NCI-H187 treated with DMSO at 0.1 percent for 48 hours (cell line): ENCODE results near the gene APLP1.
A peak's percentile ranks its signal among the peaks of the same experiment; 100 is the strongest.
"Not testable (repeated sequence)": the region's sequence is repeated elsewhere in the genome, so short reads cannot be mapped to it uniquely, and the experiment has no call there.

Experiments used
- DNase-seq: peaks from one replicate; lab custom pipeline; 2025; lab: John Stamatoyannopoulos, UW

APLP1 gene

DNA sequence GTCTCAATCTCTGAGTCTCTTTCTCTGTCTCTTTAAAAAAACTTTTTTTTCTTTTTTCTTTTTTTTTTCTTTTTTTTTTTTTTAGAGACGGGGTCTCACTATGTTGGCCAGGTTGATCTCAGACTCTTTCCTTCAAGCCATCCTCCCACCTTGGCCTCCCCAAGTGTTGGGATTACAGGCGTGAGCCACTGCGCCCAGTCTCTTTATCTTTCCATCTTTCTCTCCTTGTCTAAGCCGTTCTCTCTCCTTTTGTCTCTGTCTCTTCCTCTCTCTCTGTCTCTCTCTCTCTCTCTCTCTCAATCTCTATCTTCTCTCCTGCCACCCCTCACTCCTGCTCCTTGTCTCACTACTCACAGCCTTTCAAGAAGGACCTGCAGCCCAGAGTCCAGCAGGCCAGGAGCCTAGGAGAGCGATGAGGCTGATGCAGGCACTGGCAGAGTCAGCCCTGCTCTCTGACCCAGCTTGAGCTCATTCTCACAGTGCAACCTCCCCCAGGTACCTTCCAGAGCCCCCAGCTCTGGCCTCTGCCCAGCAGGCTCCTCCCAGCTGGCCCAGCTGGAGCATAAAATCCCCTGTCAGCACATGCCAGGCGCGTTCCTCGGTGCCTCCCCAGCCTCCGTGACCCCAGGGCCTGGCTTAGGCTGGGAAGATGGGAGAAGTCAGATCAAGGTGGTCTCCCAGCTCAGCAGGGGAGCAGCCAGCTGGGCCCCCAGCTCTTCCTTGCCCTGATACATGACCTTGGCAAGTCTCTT lies 16.2 kb upstream of the APLP1 start, which contains the start of gene NPHS1:
NPHS1 (minus strand) TSS at position 476 of the 752 bp plus-strand sequence. CDS start 667 bp downstream, outside the sequence.
- DNase-seq = no peak

DNA sequence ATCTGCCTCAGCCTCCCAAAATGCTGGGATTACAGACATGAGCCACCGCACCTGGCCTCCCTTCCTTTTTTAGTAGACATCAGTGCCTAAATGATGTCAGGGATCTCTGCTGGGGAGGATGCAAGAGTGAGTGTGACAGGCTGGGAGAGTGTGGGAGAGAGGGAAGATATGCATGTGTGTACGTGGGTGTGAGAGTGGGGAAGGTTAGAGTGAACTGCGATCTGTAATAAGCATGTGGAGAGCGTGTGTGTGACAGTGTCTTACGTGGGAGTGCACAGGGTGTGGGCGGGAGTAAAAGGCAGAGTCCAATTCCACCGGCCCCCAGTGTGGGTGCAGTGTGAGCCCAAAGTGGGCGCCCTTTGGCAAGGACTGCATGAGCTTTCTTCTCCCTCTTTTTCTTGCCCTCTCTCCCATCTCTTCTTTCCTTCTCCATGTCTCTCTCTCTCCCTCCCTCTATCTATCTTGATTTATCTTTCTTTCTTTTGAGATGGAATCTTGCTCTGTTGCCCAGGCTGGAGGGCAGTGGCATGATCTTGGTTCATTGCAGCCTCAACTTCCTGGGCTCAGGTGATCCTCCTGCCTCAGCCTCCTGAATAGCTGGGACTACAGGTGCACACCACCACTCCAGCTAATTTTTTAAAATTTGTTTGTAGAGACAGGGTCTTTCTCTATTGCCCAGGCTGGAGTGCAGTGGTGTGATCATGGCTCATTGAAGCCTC lies 15.2 kb upstream of the APLP1 start:
- no peak for DNase-seq

DNA sequence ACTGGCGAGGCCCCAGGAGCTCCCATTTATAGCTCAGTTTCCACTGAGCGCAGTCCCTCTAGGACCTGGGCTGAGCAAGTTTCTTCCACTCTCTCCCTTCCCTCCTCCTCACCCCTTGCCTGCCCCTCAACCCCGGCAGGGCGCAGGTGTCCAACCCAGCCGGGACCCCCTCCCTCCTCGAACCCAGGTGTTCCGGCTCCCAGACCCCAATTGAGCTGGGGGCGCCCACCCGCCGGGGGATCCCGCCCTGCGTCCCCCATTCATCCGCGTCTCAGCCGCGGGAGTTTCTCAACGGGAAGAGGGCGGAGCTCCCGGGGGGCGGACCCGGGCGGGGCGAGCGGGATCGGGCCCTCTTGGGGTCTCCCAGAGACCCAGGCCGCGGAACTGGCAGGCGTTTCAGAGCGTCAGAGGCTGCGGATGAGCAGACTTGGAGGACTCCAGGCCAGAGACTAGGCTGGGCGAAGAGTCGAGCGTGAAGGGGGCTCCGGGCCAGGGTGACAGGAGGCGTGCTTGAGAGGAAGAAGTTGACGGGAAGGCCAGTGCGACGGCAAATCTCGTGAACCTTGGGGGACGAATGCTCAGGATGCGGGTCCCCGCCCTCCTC lies 11.7 kb upstream of the APLP1 start, which contains the start of gene KIRREL2:
KIRREL2 (plus strand) TSS at position 366 of the 604 bp plus-strand sequence; CDS start at position 575, 209 bp downstream.
- DNase-seq = no peak

DNA sequence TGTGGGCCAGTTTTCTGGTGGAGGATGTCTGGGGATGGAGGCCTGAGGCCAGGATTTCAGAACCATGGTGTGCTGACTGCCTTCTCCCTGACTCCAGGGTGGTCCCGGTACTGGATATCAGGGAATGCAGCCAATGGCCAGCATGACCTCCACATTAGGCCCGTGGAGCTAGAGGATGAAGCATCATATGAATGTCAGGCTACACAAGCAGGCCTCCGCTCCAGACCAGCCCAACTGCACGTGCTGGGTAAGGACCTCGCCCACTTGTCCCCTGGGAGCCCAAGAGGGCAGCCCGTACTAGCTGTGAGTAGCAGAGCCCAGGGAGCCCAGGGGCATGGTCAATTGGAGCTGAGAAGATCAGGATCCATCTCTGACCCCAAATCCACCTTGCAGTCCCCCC lies 10.1 kb upstream of the APLP1 start:
- no peak for DNase-seq

DNA sequence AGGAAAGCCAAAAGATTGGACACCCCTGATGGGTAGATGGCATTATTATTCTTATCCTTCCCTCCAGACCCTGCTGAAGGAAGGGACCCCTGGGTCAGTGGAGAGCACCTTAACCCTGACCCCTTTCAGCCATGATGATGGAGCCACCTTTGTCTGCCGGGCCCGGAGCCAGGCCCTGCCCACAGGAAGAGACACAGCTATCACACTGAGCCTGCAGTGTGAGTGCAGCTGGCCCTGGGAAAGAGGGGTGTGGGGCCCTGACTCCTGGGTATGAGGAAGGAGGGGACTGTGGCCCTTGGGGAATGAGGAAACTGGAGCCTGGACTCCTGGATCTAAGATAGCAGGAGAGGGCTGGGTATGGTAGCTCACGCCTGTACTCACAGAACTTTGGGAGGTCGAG lies 9.0 kb upstream of the APLP1 start:
- DNase-seq = no peak

DNA sequence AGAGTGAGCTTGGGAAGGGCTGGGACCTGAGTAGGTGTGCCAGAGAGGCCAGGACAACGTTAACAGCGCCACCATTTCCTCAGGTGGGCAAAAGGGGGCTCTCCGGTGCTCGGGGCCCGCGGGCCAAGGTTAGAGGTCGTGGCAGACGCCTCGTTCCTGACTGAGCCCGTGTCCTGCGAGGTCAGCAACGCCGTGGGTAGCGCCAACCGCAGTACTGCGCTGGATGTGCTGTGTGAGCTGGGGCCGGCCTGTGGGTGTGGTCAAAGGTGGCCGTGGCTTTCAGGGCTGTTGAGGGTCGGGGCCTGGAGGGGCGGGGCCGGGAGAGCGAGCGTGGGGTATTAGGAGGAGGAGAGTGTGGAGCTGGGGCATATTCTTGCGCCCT lies 7.9 kb upstream of the APLP1 start:
- DNase-seq = no peak

DNA sequence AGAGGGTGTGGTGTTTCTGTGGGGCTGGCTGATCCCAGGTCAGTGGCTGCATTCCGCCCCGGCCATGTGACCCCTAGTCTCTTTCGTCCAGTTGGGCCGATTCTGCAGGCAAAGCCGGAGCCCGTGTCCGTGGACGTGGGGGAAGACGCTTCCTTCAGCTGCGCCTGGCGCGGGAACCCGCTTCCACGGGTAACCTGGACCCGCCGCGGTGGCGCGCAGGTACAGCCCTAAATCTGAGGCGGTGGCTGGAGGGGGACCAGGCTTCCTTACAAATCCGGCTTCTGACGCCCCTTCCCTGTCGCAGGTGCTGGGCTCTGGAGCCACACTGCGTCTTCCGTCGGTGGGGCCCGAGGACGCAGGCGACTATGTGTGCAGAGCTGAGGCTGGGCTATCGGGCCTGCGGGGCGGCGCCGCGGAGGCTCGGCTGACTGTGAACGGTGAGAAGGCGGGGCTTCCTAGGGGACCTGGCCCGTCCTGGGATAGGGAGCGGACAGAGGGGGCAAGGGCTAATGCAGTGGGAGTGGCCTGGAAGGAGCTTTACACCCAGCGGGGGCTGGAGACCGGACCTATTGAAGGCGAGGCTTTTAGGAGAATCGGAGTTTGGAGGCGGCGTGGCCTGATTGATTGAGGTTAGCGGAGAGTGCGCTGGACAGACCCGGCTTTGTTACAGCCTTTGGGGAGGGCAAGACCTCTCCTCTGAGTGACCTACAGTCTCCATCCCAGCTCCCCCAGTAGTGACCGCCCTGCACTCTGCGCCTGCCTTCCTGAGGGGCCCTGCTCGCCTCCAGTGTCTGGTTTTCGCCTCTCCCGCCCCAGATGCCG lies 7.3 kb upstream of the APLP1 start:
- no peak for DNase-seq

DNA sequence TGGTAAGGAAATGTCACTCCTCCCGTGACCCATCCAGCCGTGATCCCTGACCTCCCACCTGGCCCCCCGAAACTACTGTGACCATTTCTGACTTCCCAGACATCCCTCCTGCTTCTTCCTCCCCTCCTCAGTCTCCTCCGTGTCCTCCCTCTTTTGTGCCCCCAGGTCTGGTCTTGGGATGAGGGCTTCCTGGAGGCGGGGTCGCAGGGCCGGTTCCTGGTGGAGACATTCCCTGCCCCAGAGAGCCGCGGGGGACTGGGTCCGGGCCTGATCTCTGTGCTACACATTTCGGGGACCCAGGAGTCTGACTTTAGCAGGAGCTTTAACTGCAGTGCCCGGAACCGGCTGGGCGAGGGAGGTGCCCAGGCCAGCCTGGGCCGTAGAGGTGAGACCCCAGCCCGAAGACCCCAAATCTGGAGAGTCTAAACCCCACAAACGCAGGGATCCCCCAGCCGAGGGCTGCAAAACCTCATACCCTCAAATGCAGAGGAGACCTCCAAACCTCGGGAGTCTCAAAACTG lies 6.7 kb upstream of the APLP1 start:
- no peak for DNase-seq

DNA sequence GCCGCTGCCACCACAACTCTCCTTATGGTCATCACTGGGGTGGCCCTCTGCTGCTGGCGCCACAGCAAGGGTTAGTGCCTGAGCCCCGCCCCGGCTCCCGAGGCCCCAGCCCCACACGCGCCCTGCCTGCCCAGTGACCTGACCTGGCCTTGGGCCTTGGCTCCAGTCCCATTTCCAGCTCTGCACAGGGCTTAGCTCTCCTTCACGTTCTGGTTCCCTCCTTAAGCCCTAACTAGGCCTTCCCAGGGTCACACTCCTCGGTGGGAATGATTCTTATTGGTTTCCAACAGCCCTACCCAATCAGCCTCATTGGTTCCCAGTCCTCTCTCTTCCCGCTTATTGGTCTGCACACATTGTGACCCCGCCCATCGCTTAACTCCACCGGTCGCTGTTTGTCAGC lies 5.8 kb upstream of the APLP1 start:
- no peak for DNase-seq

DNA sequence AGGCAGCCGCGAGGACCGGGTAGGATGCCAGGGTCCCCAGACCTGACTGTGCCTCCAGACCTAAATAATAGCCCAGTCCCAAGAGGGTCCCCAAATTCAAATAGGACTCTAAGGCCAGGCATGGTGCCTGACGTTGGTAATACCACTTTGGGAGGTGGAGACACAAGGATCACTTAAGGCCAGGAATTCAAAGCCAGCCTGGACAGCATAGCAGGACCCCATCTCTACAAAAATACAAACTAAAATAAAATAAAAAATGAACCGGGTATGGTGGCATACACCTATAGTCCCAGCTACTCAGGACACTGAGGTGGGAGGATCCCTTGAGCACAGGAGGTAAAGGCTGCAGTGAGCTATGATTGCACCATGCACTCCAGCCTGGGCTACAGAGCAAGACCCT lies 5.4 kb upstream of the APLP1 start:
- DNase-seq = no peak

DNA sequence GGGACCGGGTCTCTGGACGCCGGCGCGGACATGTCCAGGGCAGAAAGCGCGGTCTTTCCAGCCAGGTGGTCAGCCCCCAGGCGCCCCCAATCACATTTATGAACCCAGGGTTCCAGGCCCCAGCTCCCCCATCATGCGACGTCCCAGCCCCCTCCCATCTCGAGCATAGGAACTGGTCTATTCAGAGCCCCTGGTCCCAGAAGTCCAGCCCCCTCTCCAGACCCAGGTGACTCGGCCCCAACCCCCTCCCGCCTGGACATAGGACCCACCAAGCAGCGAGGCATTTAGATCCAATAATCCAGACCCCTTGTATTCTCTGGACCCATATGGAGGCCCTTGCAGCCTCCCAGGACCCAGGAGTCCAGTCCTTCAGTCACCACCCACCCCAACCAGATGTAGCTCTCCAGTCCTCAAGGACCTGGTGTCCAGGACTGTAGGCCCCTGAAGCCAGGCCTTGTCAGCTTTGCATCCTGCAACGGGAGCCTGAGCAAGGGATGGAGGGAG lies 501 bp downstream of the APLP1 start:
- DNase-seq = no peak

DNA sequence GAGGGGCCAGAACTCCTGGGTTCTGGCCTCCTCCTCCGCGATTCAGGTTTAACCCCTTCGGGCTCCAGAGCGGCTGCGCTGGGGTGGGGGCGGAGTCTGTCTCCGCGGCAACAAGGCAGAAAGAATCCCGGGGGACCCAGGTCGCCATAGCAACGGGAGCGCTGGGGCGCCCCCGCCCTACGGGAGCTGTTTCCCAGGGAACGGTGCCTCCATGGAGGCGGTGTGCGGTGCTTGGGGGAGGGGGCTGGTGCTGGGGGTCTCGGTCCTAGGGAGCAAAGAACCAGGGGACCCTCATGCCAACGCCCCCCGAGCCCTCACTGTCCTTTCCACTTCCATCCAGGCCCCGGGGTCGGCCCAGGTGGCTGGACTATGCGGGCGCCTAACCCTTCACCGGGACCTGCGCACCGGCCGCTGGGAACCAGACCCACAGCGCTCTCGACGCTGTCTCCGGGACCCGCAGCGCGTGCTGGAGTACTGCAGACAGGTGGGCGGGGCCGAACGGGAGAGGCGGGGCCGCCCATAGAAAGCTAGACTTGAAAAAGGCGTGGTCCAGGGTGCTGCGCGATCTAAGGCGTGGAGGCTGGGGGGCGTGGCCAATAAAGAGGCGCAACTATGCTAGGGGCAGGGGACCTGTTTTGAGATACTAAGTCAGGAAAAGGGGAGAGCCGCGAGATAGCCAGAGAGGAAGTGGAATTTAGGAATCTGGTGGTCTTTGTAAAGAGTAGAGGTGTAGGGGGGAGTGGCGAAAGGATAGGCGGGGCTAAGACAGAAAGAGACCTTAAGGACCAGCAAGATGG lies 1.2 kb downstream of the APLP1 start:
- DNase-seq = peak; percentile 97

DNA sequence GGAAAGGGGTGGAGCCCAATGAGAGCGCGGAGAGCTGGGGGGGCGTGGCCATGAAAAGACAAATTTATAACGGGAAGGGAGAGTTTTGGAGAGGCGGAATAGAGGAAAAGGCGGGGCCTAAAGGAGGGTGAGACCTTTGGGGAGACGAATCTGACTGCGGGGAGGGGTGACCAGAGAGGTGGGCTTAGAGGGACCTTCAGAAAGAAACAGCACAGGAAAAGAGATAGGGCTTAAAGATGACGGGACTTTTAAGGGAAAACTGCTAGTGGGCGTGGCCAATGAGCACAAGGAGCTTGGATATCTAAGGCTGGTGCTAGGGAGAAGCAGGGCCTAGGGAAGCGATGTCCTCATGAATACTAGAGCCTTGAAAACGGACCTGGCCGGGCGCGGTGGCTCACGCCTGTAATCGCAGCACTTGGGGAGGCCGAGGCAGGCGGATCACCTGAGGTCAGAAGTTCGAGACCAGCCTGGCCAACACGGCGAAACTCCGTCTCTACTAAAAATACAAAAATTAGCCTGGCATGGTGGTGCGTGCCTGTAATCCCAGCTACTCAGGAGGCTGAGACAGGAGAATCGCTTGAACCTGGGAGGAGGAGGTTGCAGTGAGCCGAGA lies 1.9 kb downstream of the APLP1 start:
- not testable (repeated sequence) for DNase-seq

DNA sequence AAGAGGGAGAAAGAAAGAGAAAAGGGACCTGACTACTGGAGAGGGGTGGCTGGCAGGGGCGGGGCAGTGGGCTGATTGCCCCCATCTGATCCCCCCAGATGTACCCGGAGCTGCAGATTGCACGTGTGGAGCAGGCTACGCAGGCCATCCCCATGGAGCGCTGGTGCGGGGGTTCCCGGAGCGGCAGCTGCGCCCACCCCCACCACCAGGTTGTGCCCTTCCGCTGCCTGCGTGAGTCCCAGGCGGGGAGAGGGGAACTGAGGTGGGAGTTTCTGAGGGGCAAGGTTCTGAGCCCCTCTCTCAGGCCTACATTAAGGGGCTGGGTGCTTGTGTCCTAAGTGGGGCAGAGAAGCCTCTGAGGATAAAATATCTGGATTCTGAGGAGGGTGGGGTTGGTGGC lies 2.4 kb downstream of the APLP1 start:
- no peak for DNase-seq

DNA sequence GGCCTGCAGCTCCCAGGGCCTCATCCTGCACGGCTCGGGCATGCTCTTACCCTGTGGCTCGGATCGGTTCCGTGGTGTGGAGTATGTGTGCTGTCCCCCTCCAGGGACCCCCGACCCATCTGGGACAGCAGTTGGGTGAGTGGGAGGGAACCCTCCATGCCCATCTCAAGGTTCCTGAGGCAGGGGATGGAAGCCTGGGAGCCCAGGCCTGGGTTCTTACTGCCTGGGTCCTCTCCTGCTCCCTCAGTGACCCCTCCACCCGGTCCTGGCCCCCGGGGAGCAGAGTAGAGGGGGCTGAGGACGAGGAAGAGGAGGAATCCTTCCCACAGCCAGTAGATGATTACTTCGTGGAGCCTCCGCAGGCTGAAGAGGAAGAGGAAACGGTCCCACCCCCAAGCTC lies 3.2 kb downstream of the APLP1 start:
- DNase-seq = no peak

DNA sequence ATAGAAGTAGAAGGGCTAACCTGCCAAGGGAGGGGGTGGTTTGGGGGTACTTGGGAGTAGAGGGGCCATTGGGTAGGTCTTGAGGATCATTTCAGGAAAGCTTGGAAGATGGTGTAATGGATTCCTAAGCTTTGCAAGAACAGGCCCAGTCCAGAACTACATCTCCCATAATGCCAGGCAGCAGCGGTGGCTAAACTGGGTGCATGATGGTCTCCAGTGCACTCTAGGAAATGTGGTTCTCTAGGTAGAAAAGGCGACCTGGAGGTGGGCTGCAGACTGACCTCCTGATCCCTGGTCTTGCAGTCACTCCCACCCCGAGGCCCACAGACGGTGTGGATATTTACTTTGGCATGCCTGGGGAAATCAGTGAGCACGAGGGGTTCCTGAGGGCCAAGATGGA lies 3.8 kb downstream of the APLP1 start:
- DNase-seq = no peak

DNA sequence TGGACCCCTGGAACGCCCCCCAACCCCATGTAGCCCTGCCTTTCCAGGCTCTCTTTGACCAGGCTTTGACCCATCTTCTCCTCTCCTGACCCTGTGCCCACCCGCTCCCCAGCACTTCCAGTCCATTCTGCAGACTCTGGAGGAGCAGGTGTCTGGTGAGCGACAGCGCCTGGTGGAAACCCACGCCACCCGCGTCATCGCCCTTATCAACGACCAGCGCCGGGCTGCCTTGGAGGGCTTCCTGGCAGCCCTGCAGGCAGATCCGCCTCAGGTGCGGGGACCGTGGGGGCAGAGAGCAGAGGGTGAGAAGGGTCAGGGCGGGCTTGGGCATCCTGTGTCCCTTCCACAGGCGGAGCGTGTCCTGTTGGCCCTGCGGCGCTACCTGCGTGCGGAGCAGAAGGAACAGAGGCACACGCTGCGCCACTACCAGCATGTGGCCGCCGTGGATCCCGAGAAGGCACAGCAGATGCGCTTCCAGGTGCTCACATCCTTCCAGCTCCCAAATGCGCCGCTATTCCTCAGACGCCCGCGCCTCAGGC lies 6.1 kb downstream of the APLP1 start:
- DNase-seq = no peak

DNA sequence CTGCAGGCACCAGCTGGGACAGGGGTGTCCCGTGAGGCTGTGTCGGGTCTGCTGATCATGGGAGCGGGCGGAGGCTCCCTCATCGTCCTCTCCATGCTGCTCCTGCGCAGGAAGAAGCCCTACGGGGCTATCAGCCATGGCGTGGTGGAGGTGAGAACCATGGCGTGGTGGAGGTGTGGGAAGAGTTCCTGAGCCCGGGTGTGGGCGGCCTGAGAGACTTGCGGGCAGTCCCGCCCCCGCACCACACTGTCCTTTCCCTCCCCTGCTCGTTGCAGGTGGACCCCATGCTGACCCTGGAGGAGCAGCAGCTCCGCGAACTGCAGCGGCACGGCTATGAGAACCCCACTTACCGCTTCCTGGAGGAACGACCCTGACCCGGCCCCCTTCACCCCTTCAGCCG lies 10.7 kb downstream of the APLP1 start:
- DNase-seq = no peak

DNA sequence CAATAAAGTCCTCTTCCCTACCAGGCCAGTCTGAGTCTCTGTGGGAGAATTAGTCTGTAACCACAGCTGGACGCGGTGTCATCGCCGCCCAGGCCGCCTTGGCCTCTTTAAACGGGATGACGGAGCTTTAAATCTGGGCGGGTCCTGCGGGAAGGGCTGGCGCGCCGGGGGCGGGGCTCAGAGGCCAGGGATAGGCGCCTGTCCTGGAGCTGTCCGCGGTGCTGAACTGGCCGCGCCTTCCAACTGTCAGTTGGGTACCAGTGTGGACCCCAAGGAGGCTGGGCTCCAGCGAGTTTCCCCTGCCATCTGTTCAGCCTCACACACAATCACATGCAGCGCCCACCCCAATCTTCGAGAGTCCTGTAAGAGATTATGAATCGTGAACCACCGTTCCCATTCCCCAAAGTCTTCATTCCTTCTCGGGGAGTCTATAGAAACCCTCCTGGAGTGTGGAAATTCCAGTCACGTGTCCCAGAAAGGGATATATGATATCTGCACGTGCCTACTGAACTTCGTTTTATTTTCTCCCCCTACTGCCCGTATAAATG lies 11.5 kb downstream of the APLP1 start:
- no peak for DNase-seq
